Thyroid gland (tissue), 4 donors: ENCODE measurements around the gene SPINK14.

ENCODE experiments used
- POLR2A ChIP-seq, 2 donors: fragments of 450-650 bp; IDR thresholded peaks; one replicate each; pipeline ENCODE4 v1.6.1; 2017; ENCODE audit warnings: antibody characterized with exemption in 2 of 2, mild to moderate bottlenecking in 2 of 2, moderate library complexity in 1 of 2
- TF ChIP-seq, protein P1 (sequence below), 6 experiments: fragments of 200-600 bp in 3 of 6; fragments of 450-650 bp in 3 of 6; sonication (generic) in 3 of 6; IDR thresholded peaks; one replicate each; pipeline ENCODE4 v1.5.1; 2016 to 2019; ENCODE audit warnings: antibody characterized with exemption in 6 of 6, mild to moderate bottlenecking in 2 of 6, inconsistent platforms in 1 of 6, moderate library complexity in 1 of 6

DNA sequence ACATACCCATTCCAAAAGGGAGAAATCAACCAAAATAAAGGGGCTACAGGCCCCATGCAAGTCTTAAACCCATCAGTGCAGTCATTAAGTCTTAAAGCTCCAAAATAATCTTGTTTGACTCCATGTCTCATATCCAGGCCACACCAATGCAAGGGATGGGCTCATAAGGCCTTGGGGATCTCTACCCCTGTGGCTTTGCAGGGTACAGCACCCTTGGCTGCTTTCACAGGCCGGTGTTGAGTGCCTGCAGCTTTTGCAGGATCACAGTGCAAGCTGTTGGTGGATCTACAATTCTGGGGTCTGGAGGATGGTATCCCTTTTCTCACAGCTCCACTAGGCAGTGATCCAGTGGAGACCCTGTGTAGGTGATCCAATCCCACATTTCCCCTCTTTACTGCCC is 5.0 kb upstream of the SPINK14 start:
- TF ChIP-seq, protein P1, sequence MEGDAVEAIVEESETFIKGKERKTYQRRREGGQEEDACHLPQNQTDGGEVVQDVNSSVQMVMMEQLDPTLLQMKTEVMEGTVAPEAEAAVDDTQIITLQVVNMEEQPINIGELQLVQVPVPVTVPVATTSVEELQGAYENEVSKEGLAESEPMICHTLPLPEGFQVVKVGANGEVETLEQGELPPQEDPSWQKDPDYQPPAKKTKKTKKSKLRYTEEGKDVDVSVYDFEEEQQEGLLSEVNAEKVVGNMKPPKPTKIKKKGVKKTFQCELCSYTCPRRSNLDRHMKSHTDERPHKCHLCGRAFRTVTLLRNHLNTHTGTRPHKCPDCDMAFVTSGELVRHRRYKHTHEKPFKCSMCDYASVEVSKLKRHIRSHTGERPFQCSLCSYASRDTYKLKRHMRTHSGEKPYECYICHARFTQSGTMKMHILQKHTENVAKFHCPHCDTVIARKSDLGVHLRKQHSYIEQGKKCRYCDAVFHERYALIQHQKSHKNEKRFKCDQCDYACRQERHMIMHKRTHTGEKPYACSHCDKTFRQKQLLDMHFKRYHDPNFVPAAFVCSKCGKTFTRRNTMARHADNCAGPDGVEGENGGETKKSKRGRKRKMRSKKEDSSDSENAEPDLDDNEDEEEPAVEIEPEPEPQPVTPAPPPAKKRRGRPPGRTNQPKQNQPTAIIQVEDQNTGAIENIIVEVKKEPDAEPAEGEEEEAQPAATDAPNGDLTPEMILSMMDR (IDR thresholded peaks at IDR 0.05), result no peak
- TF ChIP-seq POLR2A (IDR thresholded peaks at IDR 0.05), result no peak
